K562 (cell line): ENCODE measurements around the gene MPPED1. TPM values are rescaled to one million over a fixed set of nuclear protein-coding genes. Genes with fewer than 3 reads are reported as not detected.

Experiments used
- ATAC-seq: fragments of 200-7000 bp; cut with Tn5 transposase; 3 replicates; pipeline ENCODE4 v1.9.1; 2020; ENCODE audit warnings: moderate library complexity
- BruUV-seq: library from RNA; stranded (reverse); fragments of 400-500 nt; replicated peaks from 2 replicates; lab custom pipeline; 2021; lab: Mats Ljungman, UMichigan
- CTCF ChIA-PET: fragments of 300-600 bp; formaldehyde crosslinking; extraction: SDS; loops from one replicate; lab custom pipeline; 2021; ENCODE audit warnings: low intra/inter-chr PET ratio; lab: Yijun Ruan, JAX
- POLR2A ChIA-PET: fragments of 300-600, 350-650 bp; sonication (Branson Sonifier 250); formaldehyde crosslinking; extraction: SDS; loops from one replicate; lab custom pipeline; 2021; ENCODE audit warnings: antibody characterized with exemption, inconsistent platforms; lab: Yijun Ruan, JAX
- DNase-seq, 4 experiments: peaks; one replicate each; pipeline versions ENCODE4 v3.0.0 to v3.0.0-alpha.2; 2011 to 2018; ENCODE audit warnings: low spot score in 3 of 4, mixed read lengths in 3 of 4; ENCODE audit errors: extremely low read depth in 1 of 4
- FAIRE-seq: peaks from 2 replicates; lab custom pipeline; 2011; peaks lifted over from hg19 to GRCh38; lab: Jason Lieb, UNC
- H2AFZ ChIP-seq: 2 replicates; pipeline ENCODE4 v1.6.0; 2011; ENCODE audit warnings: low read depth, low read length, control low read depth, inconsistent platforms
- H3K27ac ChIP-seq: fragments of 200-600 bp; 3 replicates; pipeline ENCODE4 v1.8.0; 2011; ENCODE audit warnings: low read depth, mild to moderate bottlenecking, control low read depth, inconsistent platforms, low read length, moderate library complexity, mixed read lengths; ENCODE audit errors: extremely low read depth
- H3K27me3 ChIP-seq, 2 experiments: fragments of 300-600 bp in 1 of 2; 2 replicates in 1 of 2; 3 replicates in 1 of 2; pipeline versions ENCODE4 v1.6.0 to v1.8.0; 2011; ENCODE audit warnings: inconsistent platforms in 2 of 2, low read length in 2 of 2, mild to moderate bottlenecking in 1 of 2, mixed read lengths in 1 of 2, moderate library complexity in 1 of 2; ENCODE audit not compliant: control insufficient read depth in 2 of 2, insufficient read depth in 2 of 2
- H3K36me3 ChIP-seq: fragments of 300-600 bp; 3 replicates; pipeline ENCODE4 v1.8.0; 2011; ENCODE audit warnings: mild to moderate bottlenecking, low read length, inconsistent platforms; ENCODE audit not compliant: control insufficient read depth, insufficient read depth
- H3K4me1 ChIP-seq, 2 experiments: fragments of 200-600 bp in 1 of 2; replicated peaks in 1 of 2; 2 replicates in 1 of 2; 3 replicates in 1 of 2; pipeline versions ENCODE4 v1.5.1 to v1.8.0; 2011; ENCODE audit warnings: inconsistent platforms in 2 of 2, low read length in 2 of 2, mild to moderate bottlenecking in 1 of 2, mixed read lengths in 1 of 2, moderate library complexity in 1 of 2; ENCODE audit not compliant: control insufficient read depth in 2 of 2, insufficient read depth in 2 of 2
- H3K4me2 ChIP-seq: 2 replicates; pipeline ENCODE4 v1.6.1; 2011; ENCODE audit warnings: low read length, control low read depth, inconsistent platforms, mixed read lengths; ENCODE audit not compliant: insufficient read depth
- H3K4me3 ChIP-seq: fragments of 200-600 bp; sonication (generic), shearing (Covaris generic); 2 replicates; pipeline ENCODE4 v1.5.1; 2016; ENCODE audit warnings: control low read depth, inconsistent platforms
- H3K79me2 ChIP-seq: fragments of 200-600 bp; 3 replicates; pipeline ENCODE4 v1.8.0; 2011; ENCODE audit warnings: low read length, inconsistent platforms; ENCODE audit not compliant: control insufficient read depth, insufficient read depth
- H3K9ac ChIP-seq, 2 experiments: 2 replicates each; pipeline versions ENCODE4 v1.6.0 to v1.6.1; 2011; ENCODE audit warnings: low read depth in 2 of 2, low read length in 2 of 2, control low read depth in 1 of 2, inconsistent platforms in 1 of 2, mild to moderate bottlenecking in 1 of 2, mixed read lengths in 1 of 2; ENCODE audit not compliant: insufficient read depth in 1 of 2
- H3K9me1 ChIP-seq: one replicate; pipeline ENCODE4 v1.6.0; 2011; ENCODE audit warnings: inconsistent platforms, mild to moderate bottlenecking, low read length, moderate library complexity; ENCODE audit not compliant: control insufficient read depth, insufficient read depth
- H3K9me3 ChIP-seq: replicated peaks from 2 replicates; pipeline ENCODE4 v1.5.1; 2011; ENCODE audit warnings: low read depth, low read length, inconsistent platforms; ENCODE audit not compliant: control insufficient read depth, insufficient read depth
- H4K20me1 ChIP-seq: replicated peaks from 2 replicates; pipeline ENCODE4 v1.6.1; 2011; ENCODE audit warnings: low read length, inconsistent platforms, mixed read lengths; ENCODE audit not compliant: control insufficient read depth, insufficient read depth
- DIDO1 ChIP-seq: fragments of 450-650 bp; IDR thresholded peaks from 2 replicates; pipeline ENCODE4 v1.6.1; 2016; ENCODE audit warnings: low read depth, missing biosample characterization, missing genetic modification characterization
- FOXP1 ChIP-seq: sonication (generic); formaldehyde crosslinking; IDR thresholded peaks from 2 replicates; pipeline ENCODE4 v1.8.0; 2022; ENCODE audit warnings: mild to moderate bottlenecking, missing genetic modification reagents
- KAT7 ChIP-seq: sonication (generic); formaldehyde crosslinking; IDR thresholded peaks from 2 replicates; pipeline ENCODE4 v1.8.0; 2022; ENCODE audit warnings: missing genetic modification reagents, mild to moderate bottlenecking, borderline replicate concordance
- PRMT5 ChIP-seq: sonication (generic); formaldehyde crosslinking; IDR thresholded peaks from 2 replicates; pipeline ENCODE4 v1.5.0; 2020; ENCODE audit warnings: missing genetic modification reagents
- SLC30A9 ChIP-seq: fragments of 250-450 bp; sonication (Bioruptor Pico); IDR thresholded peaks from 2 replicates; pipeline ENCODE4 v1.8.0; 2022; ENCODE audit warnings: mild to moderate bottlenecking, moderate library complexity
- SP2 ChIP-seq: IDR thresholded peaks from 2 replicates; pipeline ENCODE4 v1.6.1; 2011; ENCODE audit warnings: mild to moderate bottlenecking, low read depth, low read length, moderate library complexity; ENCODE audit not compliant: poor library complexity, severe bottlenecking; ENCODE audit errors: extremely low read depth
- WGBS: fragments of 100-300 bp; shearing (Covaris generic); methylation state at CpG from one replicate; pipeline ENCODE4 v1.1.6; 2016; ENCODE audit warnings: low coverage, mixed read lengths; ENCODE audit not compliant: insufficient coverage; ENCODE audit errors: missing lambda C conversion rate; 5-methylcytosine and 5-hydroxymethylcytosine counted together
- in situ Hi-C: fragments of 300-500 bp; cut with MboI; formaldehyde crosslinking; loops from 4 replicates; pipeline ENCODE4 v1.15.0; 2018; ENCODE audit warnings: inconsistent platforms, mixed read lengths
- intact Hi-C: fragments of 100-400 bp; cut with micrococcal nuclease; formaldehyde crosslinking; loops from 2 replicates; pipeline ENCODE4 v1.14.2; 2022
- polyA plus RNA-seq, 8 experiments: library from polyadenylated mRNA; depleted of rRNA in 4 of 8; stranded (reverse) in 5 of 8; unstranded in 3 of 8; fragments of >200 nt; fragmentation: Nextera tagmentation in 2 of 8; fragmentation: Illumina TruSeq in 1 of 8; extraction: Ambion mirVana in 2 of 8; extraction: Trizol in 1 of 8; gene quantifications; 2 replicates each; pipeline versions ENCODE4 v1.2.1 to v1.2.3, GENCODE V29; 2011 to 2014; ENCODE audit warnings: inconsistent platforms in 1 of 8, missing spikeins in 1 of 8
- total RNA-seq, 7 experiments: library from RNA; depleted of rRNA in 6 of 7; stranded (reverse); fragments of >200 nt in 6 of 7; fragmentation: Illumina TruSeq in 2 of 7; extraction: Trizol in 2 of 7; gene quantifications; 2 replicates each; pipeline versions ENCODE4 v1.2.1 to v1.2.3, GENCODE V29; 2011 to 2021; ENCODE audit warnings: low replicate concordance in 1 of 7
- TF ChIP-seq, protein P1 (sequence below): fragments of 200-800 bp; sonication (Bioruptor generic); IDR thresholded peaks from 2 replicates; pipeline ENCODE4 v1.6.1; 2017; ENCODE audit warnings: missing genetic modification characterization, missing compliant biosample characterization
- TF ChIP-seq, protein P2 (sequence below), 2 experiments: fragments of 150-350 bp in 1 of 2; IDR thresholded peaks; 2 replicates each; pipeline ENCODE4 v1.6.1; 2012 to 2016; ENCODE audit warnings: low read depth in 2 of 2, low read length in 2 of 2, mild to moderate bottlenecking in 1 of 2, moderate library complexity in 1 of 2

The MPPED1 gene
- total and polyA plus RNA-seq, 9 of the 15 experiments (the other 6 are each of a cell fraction or from before 2014, with no cell fraction given) = not detected

DNA sequence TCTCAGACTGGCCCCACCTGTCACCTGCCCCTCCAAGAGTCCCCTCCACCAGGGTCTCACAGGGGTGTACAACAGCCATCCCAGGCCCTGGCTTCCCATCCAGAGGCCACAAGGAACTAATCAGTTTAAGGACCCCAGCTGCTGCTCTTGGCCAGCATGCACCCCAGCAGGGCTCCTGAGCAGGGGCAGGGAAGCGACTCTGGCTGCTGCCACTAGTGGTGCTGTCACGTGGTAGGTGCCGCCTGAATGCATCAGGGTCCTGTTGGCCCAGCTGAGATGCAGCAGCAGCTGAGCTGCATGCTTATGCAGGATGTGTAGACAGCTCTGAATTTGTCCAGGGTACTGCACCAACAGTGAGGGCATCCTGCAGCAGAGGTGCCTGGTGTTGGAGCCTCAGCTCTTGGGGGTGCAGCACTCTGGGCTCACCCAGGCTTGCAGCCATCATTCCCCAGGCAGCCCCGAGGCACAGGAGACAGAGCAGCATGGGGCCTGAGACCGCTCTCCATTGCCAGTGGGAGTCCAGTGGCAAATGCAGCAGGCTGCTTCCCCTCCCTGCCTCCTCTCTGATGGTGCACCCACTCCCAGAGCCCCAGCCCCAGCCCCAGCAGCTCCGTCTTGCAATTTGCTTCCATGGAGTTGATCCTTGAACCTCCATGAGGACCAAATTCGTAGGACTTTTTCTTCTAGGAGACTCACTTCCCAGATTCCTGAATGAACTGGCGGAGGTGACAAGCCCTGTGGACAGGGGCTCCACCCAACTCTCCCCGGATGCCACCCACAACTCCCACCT, 98.7 kb downstream of the MPPED1 start (continued):
- TF ChIP-seq, protein P1, sequence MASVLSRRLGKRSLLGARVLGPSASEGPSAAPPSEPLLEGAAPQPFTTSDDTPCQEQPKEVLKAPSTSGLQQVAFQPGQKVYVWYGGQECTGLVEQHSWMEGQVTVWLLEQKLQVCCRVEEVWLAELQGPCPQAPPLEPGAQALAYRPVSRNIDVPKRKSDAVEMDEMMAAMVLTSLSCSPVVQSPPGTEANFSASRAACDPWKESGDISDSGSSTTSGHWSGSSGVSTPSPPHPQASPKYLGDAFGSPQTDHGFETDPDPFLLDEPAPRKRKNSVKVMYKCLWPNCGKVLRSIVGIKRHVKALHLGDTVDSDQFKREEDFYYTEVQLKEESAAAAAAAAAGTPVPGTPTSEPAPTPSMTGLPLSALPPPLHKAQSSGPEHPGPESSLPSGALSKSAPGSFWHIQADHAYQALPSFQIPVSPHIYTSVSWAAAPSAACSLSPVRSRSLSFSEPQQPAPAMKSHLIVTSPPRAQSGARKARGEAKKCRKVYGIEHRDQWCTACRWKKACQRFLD (CRISPR knock-in tag) = no peak

DNA sequence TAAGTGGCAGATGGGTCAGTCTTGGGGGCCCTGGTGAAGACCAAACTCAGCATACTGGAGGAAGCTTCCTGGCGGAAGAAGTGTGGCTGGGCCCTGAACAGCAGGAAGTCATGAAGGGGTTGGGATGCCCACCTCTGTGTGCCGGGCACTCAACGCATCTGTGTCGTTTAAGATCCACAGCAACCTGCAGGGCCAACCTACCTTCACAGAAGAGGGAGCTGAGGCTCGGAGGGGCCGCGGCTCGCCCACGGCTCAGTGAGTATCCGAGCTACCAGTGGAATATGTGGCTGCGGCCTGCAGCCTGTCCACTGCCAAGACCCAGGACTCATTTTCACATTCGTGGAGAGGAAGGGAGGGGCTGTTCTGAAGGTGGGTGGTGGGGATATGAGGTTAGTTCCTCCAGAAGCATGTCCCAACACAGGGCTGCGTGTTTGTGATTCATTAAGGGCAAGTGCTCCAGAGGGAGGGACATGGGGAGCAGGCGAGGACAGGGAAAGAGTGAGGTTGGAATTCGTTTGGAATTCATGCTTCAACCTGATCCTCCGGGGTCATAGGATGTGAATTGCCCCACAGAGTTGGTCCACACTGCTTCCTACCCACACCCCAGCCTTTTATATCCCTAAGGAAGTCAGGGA, 99.6 kb downstream of the MPPED1 start:
- Histone ChIP-seq H3K4me2 (no peak overlapping the region), H3K4me3 (no peak overlapping the region), H3K9me1 (no peaks in the 10 kb centered on the region), H4K20me1 (no peaks in the 10 kb centered on the region), H2AFZ (no peak overlapping the region), H3K9me3 (no peaks in the 10 kb centered on the region), H3K27ac (no peak overlapping the region), H3K9ac (no peak overlapping the region), H3K4me1 (no peaks in the 10 kb centered on the region), H3K36me3 (no peaks in the 10 kb centered on the region), H3K27me3 (no peaks in the 10 kb centered on the region; a peak in 1 of 5 replicates), H3K79me2 (no peaks in the 10 kb centered on the region)
- FAIRE-seq = no peak
- no peak for ATAC-seq
- no peak for DNase-seq
- 6% methylated on average over 12 of the region's 16 CpGs for WGBS
- ChIA-PET POLR2A (no interaction called here), CTCF (no interaction called here)
- in situ Hi-C loops (no loop called here), intact Hi-C loops (no loop called here)
- BruUV-seq = no TSS peak
- TF ChIP-seq, protein P2, sequence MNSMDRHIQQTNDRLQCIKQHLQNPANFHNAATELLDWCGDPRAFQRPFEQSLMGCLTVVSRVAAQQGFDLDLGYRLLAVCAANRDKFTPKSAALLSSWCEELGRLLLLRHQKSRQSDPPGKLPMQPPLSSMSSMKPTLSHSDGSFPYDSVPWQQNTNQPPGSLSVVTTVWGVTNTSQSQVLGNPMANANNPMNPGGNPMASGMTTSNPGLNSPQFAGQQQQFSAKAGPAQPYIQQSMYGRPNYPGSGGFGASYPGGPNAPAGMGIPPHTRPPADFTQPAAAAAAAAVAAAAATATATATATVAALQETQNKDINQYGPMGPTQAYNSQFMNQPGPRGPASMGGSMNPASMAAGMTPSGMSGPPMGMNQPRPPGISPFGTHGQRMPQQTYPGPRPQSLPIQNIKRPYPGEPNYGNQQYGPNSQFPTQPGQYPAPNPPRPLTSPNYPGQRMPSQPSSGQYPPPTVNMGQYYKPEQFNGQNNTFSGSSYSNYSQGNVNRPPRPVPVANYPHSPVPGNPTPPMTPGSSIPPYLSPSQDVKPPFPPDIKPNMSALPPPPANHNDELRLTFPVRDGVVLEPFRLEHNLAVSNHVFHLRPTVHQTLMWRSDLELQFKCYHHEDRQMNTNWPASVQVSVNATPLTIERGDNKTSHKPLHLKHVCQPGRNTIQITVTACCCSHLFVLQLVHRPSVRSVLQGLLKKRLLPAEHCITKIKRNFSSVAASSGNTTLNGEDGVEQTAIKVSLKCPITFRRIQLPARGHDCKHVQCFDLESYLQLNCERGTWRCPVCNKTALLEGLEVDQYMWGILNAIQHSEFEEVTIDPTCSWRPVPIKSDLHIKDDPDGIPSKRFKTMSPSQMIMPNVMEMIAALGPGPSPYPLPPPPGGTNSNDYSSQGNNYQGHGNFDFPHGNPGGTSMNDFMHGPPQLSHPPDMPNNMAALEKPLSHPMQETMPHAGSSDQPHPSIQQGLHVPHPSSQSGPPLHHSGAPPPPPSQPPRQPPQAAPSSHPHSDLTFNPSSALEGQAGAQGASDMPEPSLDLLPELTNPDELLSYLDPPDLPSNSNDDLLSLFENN (IDR thresholded peaks at IDR 0.05; ENCODE audit: low read depth in 2 of 2, low read length in 2 of 2) = no peak
- TF ChIP-seq KAT7 (CRISPR knock-in tag) (no peak), SP2 (no peak), SLC30A9 (CRISPR knock-in tag) (no peak), FOXP1 (no peak), DIDO1 (no peak), PRMT5 (no peak)
